ENCODE results near the gene PIGK.

DNA sequence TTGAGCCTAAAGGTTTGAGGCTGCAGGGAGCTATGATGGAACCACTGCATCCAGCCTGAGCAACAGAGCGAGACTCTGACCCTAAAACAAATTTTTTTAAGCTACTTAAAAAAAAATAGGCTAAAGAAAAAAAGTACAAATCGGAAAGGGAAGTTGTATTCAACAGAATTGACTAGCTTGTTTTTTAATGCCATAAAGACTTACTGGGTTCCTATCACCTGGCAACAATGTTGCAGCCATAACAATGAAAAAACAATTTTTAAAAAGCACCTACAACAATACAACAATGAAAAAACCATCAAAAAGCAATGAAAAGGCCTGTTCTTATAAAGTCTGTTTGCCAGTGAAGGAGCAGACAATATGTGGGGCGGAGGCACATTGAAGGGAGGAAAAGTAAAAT, 20.1 kb upstream of the PIGK start:
- TF ChIP-seq POLR2A (IDR thresholded peaks at IDR 0.05; ENCODE audit: low read depth, low read length) = no peak
- TF ChIP-seq, protein P1, sequence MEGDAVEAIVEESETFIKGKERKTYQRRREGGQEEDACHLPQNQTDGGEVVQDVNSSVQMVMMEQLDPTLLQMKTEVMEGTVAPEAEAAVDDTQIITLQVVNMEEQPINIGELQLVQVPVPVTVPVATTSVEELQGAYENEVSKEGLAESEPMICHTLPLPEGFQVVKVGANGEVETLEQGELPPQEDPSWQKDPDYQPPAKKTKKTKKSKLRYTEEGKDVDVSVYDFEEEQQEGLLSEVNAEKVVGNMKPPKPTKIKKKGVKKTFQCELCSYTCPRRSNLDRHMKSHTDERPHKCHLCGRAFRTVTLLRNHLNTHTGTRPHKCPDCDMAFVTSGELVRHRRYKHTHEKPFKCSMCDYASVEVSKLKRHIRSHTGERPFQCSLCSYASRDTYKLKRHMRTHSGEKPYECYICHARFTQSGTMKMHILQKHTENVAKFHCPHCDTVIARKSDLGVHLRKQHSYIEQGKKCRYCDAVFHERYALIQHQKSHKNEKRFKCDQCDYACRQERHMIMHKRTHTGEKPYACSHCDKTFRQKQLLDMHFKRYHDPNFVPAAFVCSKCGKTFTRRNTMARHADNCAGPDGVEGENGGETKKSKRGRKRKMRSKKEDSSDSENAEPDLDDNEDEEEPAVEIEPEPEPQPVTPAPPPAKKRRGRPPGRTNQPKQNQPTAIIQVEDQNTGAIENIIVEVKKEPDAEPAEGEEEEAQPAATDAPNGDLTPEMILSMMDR (IDR thresholded peaks at IDR 0.05; ENCODE audit: extremely low read depth in 1 of 2, insufficient read depth in 1 of 2, low read depth in 1 of 2, low read length in 2 of 2) = no peak

All from endothelial cell of umbilical vein (primary cell).